Astrocyte of the spinal cord (primary cell): ENCODE measurements around the gene NEXN.

Source experiments
- DNase-seq: peaks from one replicate; pipeline ENCODE4 v3.0.0; 2011; ENCODE audit warnings: low read depth, low spot score
- H3K4me3 ChIP-seq: 2 replicates; pipeline ENCODE4 v1.5.1; 2011; ENCODE audit warnings: low read depth, mild to moderate bottlenecking, low read length, moderate library complexity
- in situ Hi-C: cut with HindIII; loops from 2 replicates; pipeline ENCODE4 v1.10.0; 2017; ENCODE audit warnings: low sequenced_read_pairs
- TF ChIP-seq, protein P1 (sequence below): IDR thresholded peaks from 2 replicates; pipeline ENCODE4 v1.5.1; 2012; ENCODE audit warnings: low read depth, mild to moderate bottlenecking, low read length, inconsistent platforms

Gene NEXN

DNA sequence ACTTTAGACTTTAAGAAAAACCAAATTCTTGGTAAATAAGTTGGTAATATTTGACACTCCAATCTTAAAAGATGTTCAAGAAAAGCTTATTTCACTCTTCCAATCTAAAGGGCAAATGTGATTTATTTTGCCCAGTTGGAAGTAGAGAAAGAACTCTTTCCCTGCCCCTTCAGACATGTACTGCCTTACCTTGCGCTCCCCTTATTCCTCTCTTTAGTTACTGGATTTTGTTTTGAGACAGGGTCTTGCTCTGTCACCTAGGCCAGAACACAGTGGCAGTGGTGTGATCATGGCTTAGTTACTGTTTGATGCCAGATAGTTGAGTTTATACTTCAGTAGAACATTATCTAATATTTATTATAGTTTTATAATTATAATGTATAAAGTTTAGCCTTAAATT, 62.9 kb downstream of the NEXN start:
- H3K4me3 ChIP-seq: no peak overlapping the region
- no peak for DNase-seq
- TF ChIP-seq, protein P1, sequence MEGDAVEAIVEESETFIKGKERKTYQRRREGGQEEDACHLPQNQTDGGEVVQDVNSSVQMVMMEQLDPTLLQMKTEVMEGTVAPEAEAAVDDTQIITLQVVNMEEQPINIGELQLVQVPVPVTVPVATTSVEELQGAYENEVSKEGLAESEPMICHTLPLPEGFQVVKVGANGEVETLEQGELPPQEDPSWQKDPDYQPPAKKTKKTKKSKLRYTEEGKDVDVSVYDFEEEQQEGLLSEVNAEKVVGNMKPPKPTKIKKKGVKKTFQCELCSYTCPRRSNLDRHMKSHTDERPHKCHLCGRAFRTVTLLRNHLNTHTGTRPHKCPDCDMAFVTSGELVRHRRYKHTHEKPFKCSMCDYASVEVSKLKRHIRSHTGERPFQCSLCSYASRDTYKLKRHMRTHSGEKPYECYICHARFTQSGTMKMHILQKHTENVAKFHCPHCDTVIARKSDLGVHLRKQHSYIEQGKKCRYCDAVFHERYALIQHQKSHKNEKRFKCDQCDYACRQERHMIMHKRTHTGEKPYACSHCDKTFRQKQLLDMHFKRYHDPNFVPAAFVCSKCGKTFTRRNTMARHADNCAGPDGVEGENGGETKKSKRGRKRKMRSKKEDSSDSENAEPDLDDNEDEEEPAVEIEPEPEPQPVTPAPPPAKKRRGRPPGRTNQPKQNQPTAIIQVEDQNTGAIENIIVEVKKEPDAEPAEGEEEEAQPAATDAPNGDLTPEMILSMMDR: no peak
- in situ Hi-C loops: no loop called here

DNA sequence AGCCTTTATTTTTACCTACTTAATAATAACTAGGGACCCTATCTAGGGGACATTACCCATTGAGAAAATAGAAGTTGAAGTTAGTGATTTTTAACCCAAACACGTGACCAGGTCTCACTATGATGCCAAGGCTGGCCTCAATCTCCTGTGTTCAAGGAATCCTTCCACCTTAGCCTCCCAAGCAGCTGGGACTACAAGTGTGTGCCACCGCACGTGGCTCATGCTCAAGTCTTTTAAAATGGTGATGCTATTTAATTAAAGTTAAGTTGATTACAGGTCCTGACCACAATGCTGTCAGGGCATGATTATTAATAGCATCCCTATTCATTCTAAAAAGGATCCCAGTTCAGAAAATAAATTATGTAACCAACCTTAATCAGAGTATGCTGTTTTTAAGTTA, 65.5 kb downstream of the NEXN start:
- DNase-seq: no peak
- in situ Hi-C loops: no loop called here
- TF ChIP-seq, protein P1: no peak
- H3K4me3 ChIP-seq: no peak overlapping the region

DNA sequence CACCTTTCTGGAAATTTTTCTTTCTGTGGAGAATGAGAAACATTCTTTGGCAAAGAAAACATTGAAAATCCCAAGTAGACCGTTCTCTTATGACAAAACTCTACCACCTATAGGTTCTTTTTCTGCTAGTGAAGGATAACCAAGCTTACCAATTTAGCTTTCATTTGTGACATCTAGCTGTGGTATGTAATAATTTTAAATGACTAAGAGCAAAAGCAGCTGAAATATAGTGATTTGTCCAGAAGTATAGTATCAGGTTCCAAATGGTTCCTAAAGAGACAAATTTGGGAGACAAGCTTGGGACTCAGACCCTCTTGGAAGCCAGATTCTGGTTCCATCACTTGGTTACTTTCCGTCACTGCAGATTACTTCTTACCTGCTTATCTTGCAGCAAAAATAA, 66.1 kb downstream of the NEXN start:
- no peak for DNase-seq
- TF ChIP-seq, protein P1: no peak
- H3K4me3 ChIP-seq: no peak overlapping the region
- in situ Hi-C loops: no loop called here

DNA sequence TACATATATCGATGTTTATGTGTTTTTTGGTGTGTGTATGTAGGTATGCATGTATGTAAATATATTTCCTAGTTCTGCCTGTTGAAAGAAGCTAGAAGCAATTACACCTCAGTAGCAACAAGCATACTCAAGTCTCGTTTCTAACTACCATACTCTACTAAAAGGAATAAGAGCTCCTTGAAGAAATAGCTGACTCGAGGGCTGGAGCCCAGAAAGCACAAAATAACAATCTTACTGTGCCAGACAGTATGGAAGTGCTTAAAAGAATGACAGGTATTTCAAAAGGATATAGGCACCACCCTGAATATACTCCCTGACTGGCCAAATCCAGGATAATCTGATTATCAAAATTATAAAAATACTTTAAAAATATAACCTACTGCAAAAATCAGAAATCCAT, 67.3 kb downstream of the NEXN start:
- H3K4me3 ChIP-seq: no peak overlapping the region
- TF ChIP-seq, protein P1: no peak
- in situ Hi-C loops: no loop called here
- DNase-seq: no peak

DNA sequence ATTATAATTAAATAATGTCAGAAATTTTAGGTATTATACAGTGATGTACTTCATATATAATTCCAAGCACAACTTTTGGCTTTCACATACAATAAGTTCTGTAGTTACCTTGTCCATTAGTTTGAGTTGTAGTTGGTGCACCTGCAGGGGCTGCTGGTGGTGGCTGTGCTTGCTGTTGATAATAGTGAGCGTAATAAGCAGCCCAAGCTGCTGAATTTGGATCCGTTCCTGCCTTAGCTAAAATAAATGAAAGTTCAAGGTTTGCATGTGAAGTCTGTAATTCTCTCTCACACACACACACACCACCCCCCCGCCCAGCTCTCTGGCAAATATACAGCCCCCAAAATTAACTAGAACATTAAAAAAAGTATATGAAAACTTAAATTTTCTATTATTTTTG, 68.0 kb downstream of the NEXN start:
- no peak for DNase-seq
- TF ChIP-seq, protein P1: no peak
- H3K4me3 ChIP-seq: no peak overlapping the region
- in situ Hi-C loops: no loop called here

DNA sequence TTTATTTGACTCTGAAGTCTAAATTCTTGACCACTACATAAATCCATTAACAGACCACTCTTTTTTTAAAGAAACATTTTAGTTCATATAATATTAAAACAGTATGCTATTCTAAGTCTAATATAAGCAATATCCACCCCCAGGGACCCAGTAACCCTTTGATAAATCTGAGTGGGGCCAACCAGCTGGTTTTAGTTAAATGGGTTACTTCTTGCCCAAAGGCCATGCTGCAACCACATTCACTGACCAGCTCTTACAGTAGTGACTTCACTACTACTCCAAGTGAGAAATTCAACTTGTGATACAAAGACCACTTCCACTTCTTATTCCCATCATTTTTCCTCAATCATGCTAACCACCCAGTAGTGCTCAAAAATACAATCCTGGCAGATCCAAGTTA, 70.0 kb downstream of the NEXN start:
- TF ChIP-seq, protein P1: no peak
- no peak overlapping the region for H3K4me3 ChIP-seq
- no peak for DNase-seq
- in situ Hi-C loops: no loop called here

DNA sequence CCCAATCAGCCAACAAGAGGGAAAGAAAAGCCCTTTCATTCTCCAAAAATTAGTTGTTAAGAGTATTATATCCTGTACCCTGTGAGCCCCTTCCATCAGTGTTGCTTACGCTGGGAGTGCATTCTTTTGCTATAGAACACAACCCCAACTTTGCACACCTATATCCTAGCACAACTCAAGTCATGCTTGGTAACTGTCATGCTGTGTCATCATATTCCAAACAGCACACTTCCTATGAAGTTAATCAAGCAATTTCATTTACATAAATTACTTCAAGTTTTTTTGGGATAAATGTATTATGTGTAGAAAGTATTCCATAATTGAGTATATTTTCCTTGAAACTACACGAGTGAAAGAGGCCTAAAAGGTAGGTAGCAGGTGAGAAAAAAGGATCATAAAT, 70.4 kb downstream of the NEXN start:
- no peak overlapping the region for H3K4me3 ChIP-seq
- no peak for DNase-seq
- in situ Hi-C loops: no loop called here
- TF ChIP-seq, protein P1: no peak
